GM12891 (cell line): ENCODE results near the gene POR.
"Not testable (repeated sequence)": the region's sequence is repeated elsewhere in the genome, so short reads cannot be mapped to it uniquely, and the experiment has no call there.

Experiments used
- DNase-seq: peaks from one replicate; pipeline ENCODE4 v3.0.0; 2011; ENCODE audit warnings: low spot score; ENCODE audit not compliant: insufficient read length
- FAIRE-seq: peaks from 2 replicates; lab custom pipeline; 2011; peaks lifted over from hg19 to GRCh38; lab: Jason Lieb, UNC
- PAX5 ChIP-seq: IDR thresholded peaks from 2 replicates; pipeline ENCODE4 v1.6.1; 2011; ENCODE audit warnings: low read length, moderate library complexity, mild to moderate bottlenecking; ENCODE audit not compliant: insufficient read depth, severe bottlenecking
- POLR2A ChIP-seq: IDR thresholded peaks from 2 replicates; pipeline ENCODE4 v1.6.1; 2011; ENCODE audit warnings: low read depth, low read length, control low read depth
- POLR2AphosphoS5 ChIP-seq: IDR thresholded peaks from 2 replicates; pipeline ENCODE4 v1.6.1; 2011; ENCODE audit warnings: low read depth, low read length, control low read depth
- POU2F2 ChIP-seq: IDR thresholded peaks from 2 replicates; pipeline ENCODE4 v1.6.1; 2011; ENCODE audit warnings: low read depth, mild to moderate bottlenecking, control low read depth, low read length, moderate library complexity
- SPI1 ChIP-seq: IDR thresholded peaks from 2 replicates; pipeline ENCODE4 v1.6.1; 2011; ENCODE audit warnings: low read depth, low read length, control low read depth
- TAF1 ChIP-seq: IDR thresholded peaks from 2 replicates; pipeline ENCODE4 v1.6.1; 2011; ENCODE audit warnings: low read depth, low read length, control low read depth

POR gene

DNA sequence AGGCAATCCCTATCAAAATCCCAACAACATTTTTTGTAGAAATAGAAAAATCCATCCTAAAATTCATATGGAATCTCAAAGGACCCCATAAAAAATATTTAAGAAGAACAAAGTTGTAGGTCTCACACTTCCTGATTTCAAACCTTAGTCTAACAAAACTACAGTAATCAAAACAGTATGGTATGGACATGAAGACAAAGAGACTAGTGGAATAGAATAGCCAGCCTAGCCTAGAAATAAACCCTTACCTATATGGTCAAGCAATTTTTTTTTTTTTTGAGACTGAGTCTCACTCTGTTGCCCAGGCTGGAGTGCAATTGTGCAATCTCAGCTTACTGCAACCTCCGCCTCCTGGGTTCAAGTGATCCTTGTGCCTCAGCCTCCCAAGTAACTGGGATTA is 83.1 kb downstream of the POR start:
- DNase-seq: no peak
- TF ChIP-seq TAF1: no peak
- no peak for TF ChIP-seq POLR2A
- no peak for TF ChIP-seq PAX5
- TF ChIP-seq POU2F2: no peak
- TF ChIP-seq POLR2AphosphoS5: no peak
- TF ChIP-seq SPI1: no peak
- no peak for FAIRE-seq

DNA sequence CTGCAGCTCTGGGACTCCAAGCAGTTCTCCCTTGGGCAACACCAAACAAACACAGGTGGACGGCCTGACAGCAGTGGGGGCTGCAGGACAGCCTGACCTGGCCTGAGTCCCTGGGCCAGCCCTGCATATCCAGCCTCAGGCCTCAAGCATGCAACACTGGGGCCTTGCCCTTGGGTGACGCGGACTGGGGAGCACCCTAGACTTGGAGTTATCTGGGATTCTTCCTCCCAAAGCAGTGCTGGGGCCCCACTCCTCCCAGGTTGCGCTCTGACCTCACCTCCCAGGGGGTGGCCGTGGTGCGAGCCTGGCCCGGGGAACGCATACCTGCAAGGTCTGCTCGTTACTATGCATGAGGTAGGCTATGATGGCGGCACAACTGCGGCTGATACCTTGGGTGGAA is 85.6 kb downstream of the POR start:
- DNase-seq (no peak), FAIRE-seq (no peak)
- no peak for TF ChIP-seq POU2F2
- no peak for TF ChIP-seq PAX5
- TF ChIP-seq POLR2AphosphoS5: no peak

- TF ChIP-seq PAX5 (no peak), POU2F2 (no peak)
- no peak for FAIRE-seq
Measured at GRCh38 chr7:76002139-76002538, 87.2 kb downstream of the POR start.

GRCh38 chr7:76002822-76003221 is 87.9 kb downstream of the POR start:
- FAIRE-seq: no peak
- no peak for DNase-seq
- TF ChIP-seq SPI1 (no peak), POLR2AphosphoS5 (no peak), TAF1 (no peak), POLR2A (no peak), PAX5 (no peak), POU2F2 (no peak)

More at GRCh38 chr7:76002139-76002538, 87.2 kb downstream of the POR start:
- no peak for DNase-seq

DNA sequence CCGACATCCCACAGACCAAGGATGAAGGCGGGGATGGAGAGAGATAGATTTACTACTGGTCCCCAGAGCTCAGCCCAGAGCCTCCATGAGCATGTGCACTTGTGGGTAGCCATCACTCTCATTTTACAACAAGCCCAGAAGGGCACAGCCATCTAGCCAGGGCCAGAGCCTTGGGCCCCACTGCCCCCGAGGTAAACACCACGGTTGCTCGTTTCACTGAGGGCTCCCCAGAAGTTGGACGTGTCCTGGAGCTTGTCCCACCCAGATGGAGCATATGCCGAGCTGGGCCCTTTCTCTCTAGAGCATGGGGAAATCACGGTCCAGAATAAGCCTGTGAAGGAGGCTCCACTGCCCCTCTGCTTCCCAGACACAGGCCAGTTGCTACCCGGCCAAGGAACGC is 88.4 kb downstream of the POR start:
- no peak for FAIRE-seq
- TF ChIP-seq POLR2A: no peak
- DNase-seq: no peak

DNA sequence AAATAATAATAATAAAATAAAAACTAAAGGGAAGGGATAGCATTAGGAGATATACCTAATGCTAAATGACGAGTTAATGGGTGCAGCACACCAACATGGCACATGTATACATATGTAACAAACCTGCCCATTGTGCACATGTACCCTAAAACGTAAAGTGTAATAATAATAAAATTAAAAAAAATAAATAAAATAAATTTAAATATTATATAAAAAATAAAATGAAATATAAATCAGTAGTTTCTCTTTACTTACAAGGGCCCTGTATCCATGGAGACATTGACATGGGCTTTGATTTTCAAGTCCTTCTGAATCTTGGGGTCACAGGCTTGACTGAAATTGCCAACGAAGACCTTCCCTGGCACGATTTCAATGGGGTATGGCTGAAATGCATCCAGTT is 90.0 kb downstream of the POR start:
- FAIRE-seq: not testable (repeated sequence)

DNA sequence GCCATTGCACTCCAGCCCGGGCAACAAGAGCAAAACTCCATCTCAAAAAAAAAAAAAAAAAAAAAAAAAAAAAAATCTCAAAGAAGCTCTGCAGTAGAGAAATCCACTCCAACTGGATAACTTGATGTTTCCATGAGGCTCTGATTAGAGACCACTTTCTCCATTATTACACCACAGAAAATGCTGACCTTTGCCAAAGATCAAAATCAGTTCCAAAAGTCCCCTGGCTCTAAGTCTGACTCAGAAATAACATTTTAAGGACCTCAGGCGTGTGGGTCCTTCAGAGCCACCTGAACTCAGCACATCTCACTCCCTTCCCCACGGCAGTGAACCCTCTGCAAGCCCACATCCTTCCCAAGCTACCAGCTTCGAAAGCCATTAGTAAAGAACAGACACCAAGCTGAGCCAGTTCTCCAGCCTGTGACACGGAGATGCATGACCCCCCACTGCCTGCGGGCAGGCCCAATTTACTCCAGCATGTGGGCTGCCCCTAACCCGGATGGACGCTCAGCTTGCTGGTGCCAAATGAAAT is 93.3 kb downstream of the POR start:
- TF ChIP-seq SPI1 (no peak), POLR2A (no peak), TAF1 (no peak)
- DNase-seq: no peak
- no peak for FAIRE-seq

More for the DNA sequence above, 90.0 kb downstream of the POR start:
- DNase-seq: not testable (repeated sequence)

GRCh38 chr7:76009672-76010600 is 95.0 kb downstream of the POR start:
- TF ChIP-seq POLR2AphosphoS5 (no peak), SPI1 (no peak), POU2F2 (no peak), PAX5 (no peak), POLR2A (no peak), TAF1 (no peak)
- FAIRE-seq: peak; percentile 16
- no peak for DNase-seq

DNA sequence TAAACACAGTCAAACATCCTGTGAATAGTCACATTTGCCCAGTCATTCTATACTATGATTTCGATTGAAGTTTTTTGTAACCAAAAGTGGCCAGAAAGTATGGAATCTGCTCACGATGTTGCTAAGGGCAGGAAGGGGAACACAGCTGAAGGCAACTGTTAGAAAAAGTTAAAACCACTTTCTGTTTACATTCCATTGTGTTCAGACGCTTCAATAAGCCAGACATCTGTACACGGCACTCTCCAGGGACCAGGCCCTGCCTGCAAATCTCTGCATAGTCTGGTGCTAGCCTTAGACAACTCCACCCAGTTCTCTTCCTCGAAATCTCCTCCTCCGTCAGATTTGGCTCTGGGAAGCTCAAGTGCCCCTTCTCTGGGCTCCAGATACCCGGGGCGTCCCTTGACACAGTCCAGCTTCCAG is 96.5 kb downstream of the POR start:
- TF ChIP-seq POLR2A (no peak), SPI1 (no peak), POLR2AphosphoS5 (no peak), TAF1 (no peak)
- DNase-seq (no peak), FAIRE-seq (no peak)

DNA sequence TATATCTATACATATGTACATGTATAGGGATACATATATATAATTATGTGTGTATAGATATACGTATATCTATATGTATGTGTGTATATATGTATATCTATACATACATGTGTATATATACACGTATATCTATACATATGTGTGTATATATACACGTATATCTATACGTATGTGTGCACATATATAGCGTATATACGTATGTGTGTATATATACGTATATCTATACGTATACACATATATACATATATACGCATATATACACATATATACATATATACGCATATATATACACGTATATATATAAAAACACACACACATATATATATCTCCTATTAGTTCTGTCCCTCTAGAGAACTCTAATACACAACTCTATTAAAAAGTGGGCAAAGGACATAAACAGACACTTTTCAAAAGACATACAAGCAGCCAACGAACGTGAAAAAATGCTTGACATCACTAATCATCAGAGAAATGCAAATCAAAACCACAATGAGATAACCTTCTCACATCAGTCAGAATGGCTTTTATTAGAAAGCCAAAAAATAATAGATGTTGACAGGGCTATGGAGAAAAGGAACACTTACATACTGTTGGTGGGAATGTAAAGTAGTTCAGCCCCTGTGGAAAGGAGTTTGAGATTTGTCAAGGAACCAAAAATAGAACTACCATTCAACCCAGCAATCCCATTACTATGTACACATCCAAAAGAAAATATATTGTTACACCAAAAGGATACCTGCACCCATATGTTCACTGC is 101.4 kb downstream of the POR start:
- TF ChIP-seq TAF1: no peak
- TF ChIP-seq PAX5: no peak
- TF ChIP-seq POLR2AphosphoS5: no peak
- no peak for FAIRE-seq
- DNase-seq: no peak

- not testable (repeated sequence) for FAIRE-seq
Measured at GRCh38 chr7:76018520-76018919, 103.6 kb downstream of the POR start.

More at GRCh38 chr7:76018520-76018919, 103.6 kb downstream of the POR start:
- not testable (repeated sequence) for DNase-seq
